ENCODE results near the gene TOR2A. TPM values are rescaled to one million over a fixed set of nuclear protein-coding genes. Genes with fewer than 3 reads are reported as not detected.

Gene TOR2A
- total and polyA plus RNA-seq, 11 donors = 1.7 to 9.2 (median 3.4) TPM

- TF ChIP-seq CTCF (IDR thresholded peaks at IDR 0.05) (no peak), POLR2A (IDR thresholded peaks at IDR 0.05) (no peak)
- WGBS, 4 donors = 35 to 43% (median 37%) methylated on average over 10 of the region's 10 CpGs
- H3K9me3 ChIP-seq = no peaks in the 10 kb centered on the region
- ATAC-seq = peak in 2 of 4 donors; percentile 31 to 33
- intact Hi-C loops (cut with DNase I) = no loop called here
- H3K4me1 ChIP-seq = peaks cover 3 to 43% (median 10%) of the 10 kb centered on the region in 12 donors
- DNase-seq = no peak
- no peak overlapping the region for H3K27ac ChIP-seq
- H3K4me3 ChIP-seq = no peak overlapping the region
- peaks cover 0 to 30% (median 14%) of the 10 kb centered on the region in 9 donors for H3K27me3 ChIP-seq
- H3K36me3 ChIP-seq = peaks cover 0 to 68% (median 49%) of the 10 kb centered on the region in 9 donors
Observed at GRCh38 chr9:127751269-127752054, 16.4 kb upstream of the TOR2A start.

DNA sequence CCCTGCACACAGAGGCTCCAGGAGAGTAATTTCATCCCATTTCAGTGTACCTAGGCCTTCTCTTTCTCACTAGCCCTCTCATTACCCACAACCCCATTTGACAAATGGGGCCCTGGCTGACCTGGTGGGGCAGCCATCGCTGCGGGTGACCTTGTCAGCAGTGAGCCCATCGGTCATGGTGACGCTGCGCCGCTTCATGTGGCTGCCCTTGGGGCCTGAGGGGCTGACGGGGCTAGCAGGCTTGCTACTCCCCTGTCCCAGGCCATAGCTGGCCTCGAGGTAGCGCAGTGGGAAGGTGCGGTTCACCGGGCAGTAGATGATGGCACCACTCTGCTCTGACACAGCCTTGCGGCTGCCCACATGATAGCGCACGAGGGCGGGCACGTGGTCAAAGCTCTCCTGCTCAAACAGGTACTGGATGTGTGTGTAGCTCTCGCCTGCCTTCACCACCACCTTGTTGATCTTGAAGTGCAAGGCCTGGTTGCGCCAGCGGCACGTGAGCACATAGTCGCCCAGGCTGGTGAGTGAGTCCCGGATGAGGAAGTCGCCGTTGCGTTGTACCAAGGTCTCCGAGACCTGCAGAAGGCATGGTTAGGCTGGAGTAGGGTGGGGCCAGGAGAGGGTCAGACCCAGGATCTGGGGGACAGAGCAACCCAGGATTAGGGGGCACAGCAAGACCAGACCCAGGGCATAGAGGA lies 14.1 kb upstream of the TOR2A start:
- intact Hi-C loops (cut with DNase I) = no loop called here
- Histone ChIP-seq H3K4me3 (no peak overlapping the region), H3K27me3 (peaks cover 0 to 10% (median 5%) of the 10 kb centered on the region in 9 donors), H3K27ac (no peak overlapping the region), H3K36me3 (peaks cover 0 to 84% (median 64%) of the 10 kb centered on the region in 9 donors), H3K4me1 (peaks cover 0 to 23% (median 3%) of the 10 kb centered on the region in 12 donors), H3K9me3 (no peaks in the 10 kb centered on the region)
- DNase-seq (no peak), ATAC-seq (no peak)
- WGBS, 4 donors = 84 to 93% (median 87%) methylated on average over 17 to 26 of the region's 26 CpGs
- TF ChIP-seq CTCF (IDR thresholded peaks at IDR 0.05) = no peak
- TF ChIP-seq POLR2A (IDR thresholded peaks at IDR 0.05) = no peak

DNA sequence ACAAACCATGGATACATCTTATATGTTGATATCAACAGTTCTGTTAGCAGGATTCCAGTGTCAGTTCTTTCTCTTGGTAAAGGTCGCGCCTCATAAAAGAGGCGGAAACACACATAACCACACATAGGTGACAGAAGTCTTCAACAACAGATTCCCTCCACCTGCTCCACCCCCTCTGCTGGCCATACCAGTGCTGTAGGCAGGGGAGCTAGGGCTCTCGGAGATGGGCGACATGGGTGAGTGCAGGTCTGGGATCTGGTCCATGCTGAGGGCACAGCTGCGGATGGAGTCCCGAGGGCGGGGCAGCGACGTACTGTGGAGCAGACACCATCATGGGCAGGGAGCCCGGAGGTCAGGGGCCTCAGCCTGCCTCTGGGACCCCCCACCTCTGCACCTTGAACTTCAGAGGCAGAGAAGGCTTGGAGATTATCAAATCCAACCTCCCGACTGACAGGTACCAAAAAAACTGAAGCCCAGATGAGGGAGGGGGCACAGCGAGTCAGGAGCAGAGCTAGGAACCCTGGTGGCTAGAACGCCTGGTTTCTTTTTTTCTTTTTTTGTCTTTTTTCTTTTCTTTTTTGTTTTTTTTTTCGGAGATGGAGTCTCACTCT lies 12.0 kb upstream of the TOR2A start:
- intact Hi-C loops (cut with DNase I) = no loop called here
- WGBS, 4 donors = 68 to 77% (median 74%) methylated on average over 15 of the region's 15 CpGs
- H3K4me3 ChIP-seq = no peak overlapping the region
- no peak overlapping the region for H3K27ac ChIP-seq
- ATAC-seq (no peak), DNase-seq (no peak)
- H3K27me3 ChIP-seq = no peaks in the 10 kb centered on the region
- peaks cover 0 to 94% (median 82%) of the 10 kb centered on the region in 9 donors for H3K36me3 ChIP-seq
- H3K9me3 ChIP-seq = no peaks in the 10 kb centered on the region
- TF ChIP-seq POLR2A (IDR thresholded peaks at IDR 0.05) (no peak), CTCF (IDR thresholded peaks at IDR 0.05) (no peak)
- H3K4me1 ChIP-seq = peaks cover 0 to 11% (median 2%) of the 10 kb centered on the region in 12 donors

All from heart left ventricle (tissue), 16 donors.